OCI-LY7 (cell line): ENCODE data around the gene CITED2. TPM values are rescaled to one million over a fixed set of nuclear protein-coding genes. Genes with fewer than 3 reads are reported as not detected.

Source experiments
- BruUV-seq: library from RNA; stranded (reverse); fragments of 400-500 nt; replicated peaks from 2 replicates; lab custom pipeline; 2021; lab: Mats Ljungman, UMichigan
- CTCF ChIA-PET: fragments of 300-600 bp; sonication (Branson Sonifier 250); formaldehyde crosslinking; loops from one replicate; lab custom pipeline; 2022; ENCODE audit warnings: antibody characterized with exemption; ENCODE audit not compliant: unreplicated experiment; lab: Charles Lee
- POLR2A ChIA-PET: fragments of 300-600 bp; sonication (Branson Sonifier 250); formaldehyde crosslinking; loops from one replicate; lab custom pipeline; 2022; ENCODE audit warnings: antibody characterized with exemption; lab: Charles Lee
- DNase-seq: peaks from one replicate; pipeline ENCODE4 v3.0.0-alpha.2; 2015; ENCODE audit warnings: low spot score
- H2AFZ ChIP-seq: fragments of 200-600 bp; sonication (generic), shearing (Covaris generic); 2 replicates; pipeline ENCODE4 v1.6.1; 2014; ENCODE audit warnings: mild to moderate bottlenecking, antibody characterized with exemption, low read length, moderate library complexity
- H3K27ac ChIP-seq: fragments of 200-600 bp; sonication (generic); 2 replicates; pipeline ENCODE4 v1.5.1; 2014; ENCODE audit warnings: mixed run types, low read depth, mild to moderate bottlenecking, moderate library complexity, low read length, inconsistent platforms; ENCODE audit not compliant: poor library complexity, severe bottlenecking
- H3K36me3 ChIP-seq: fragments of 200-600 bp; sonication (generic); 2 replicates; pipeline ENCODE4 v1.6.1; 2014; ENCODE audit warnings: mild to moderate bottlenecking, antibody characterized with exemption, low read length, moderate library complexity, mixed read lengths; ENCODE audit not compliant: insufficient read depth
- H3K4me1 ChIP-seq: fragments of 200-600 bp; sonication (generic); 2 replicates; pipeline ENCODE4 v1.5.1; 2014; ENCODE audit warnings: mild to moderate bottlenecking, low read length; ENCODE audit not compliant: insufficient read depth, poor library complexity, severe bottlenecking
- H3K4me2 ChIP-seq: fragments of 200-600 bp; sonication (generic); 2 replicates; pipeline ENCODE4 v1.6.1; 2014; ENCODE audit warnings: mild to moderate bottlenecking, low read length
- H3K4me3 ChIP-seq: fragments of 200-600 bp; sonication (generic); 2 replicates; pipeline ENCODE4 v1.5.1; 2014; ENCODE audit warnings: mild to moderate bottlenecking, low read depth, low read length; ENCODE audit not compliant: poor library complexity, severe bottlenecking
- H3K79me2 ChIP-seq: fragments of 200-600 bp; sonication (generic); 2 replicates; pipeline ENCODE4 v1.6.1; 2016; ENCODE audit warnings: low read depth, mild to moderate bottlenecking, low read length, moderate library complexity, mixed read lengths; ENCODE audit not compliant: insufficient read depth
- H3K9me2 ChIP-seq: fragments of 200-600 bp; sonication (generic); 2 replicates; pipeline ENCODE4 v1.6.1; 2016; ENCODE audit warnings: mild to moderate bottlenecking, low read length, mixed read lengths; ENCODE audit not compliant: insufficient read depth
- H3K9me3 ChIP-seq: fragments of 200-600 bp; sonication (generic); 2 replicates; pipeline ENCODE4 v1.6.1; 2014; ENCODE audit warnings: mild to moderate bottlenecking, mixed run types, low read length, mixed read lengths
- H4K20me1 ChIP-seq: fragments of 200-600 bp; sonication (generic); 2 replicates; pipeline ENCODE4 v1.6.1; 2014; ENCODE audit warnings: mild to moderate bottlenecking, antibody characterized with exemption, low read length, moderate library complexity, mixed read lengths; ENCODE audit not compliant: insufficient read depth
- CTCF ChIP-seq: fragments of 200-600 bp; sonication (generic); conservative IDR thresholded peaks from 2 replicates; pipeline ENCODE4 v1.5.1; 2014; ENCODE audit warnings: mild to moderate bottlenecking, antibody characterized with exemption, low read length, moderate library complexity, mixed read lengths
- EZH2phosphoT487 ChIP-seq: fragments of 200-600 bp; sonication (generic); IDR thresholded peaks from 2 replicates; pipeline ENCODE4 v1.6.1; 2018; ENCODE audit warnings: low read depth, borderline replicate concordance, mild to moderate bottlenecking, mixed run types, antibody characterized with exemption, low read length, moderate library complexity, mixed read lengths
- intact Hi-C: fragments of 100-400 bp; cut with micrococcal nuclease; formaldehyde crosslinking; loops from one replicate; pipeline ENCODE4 v1.10.0; 2022; ENCODE audit not compliant: unreplicated experiment
- total RNA-seq, 2 experiments: library from RNA; depleted of rRNA in 1 of 2; stranded (reverse); fragments of >200 nt in 1 of 2; shearing (Covaris generic) in 1 of 2; gene quantifications; 2 replicates each; pipeline ENCODE4 v1.2.3, GENCODE V29; 2014 to 2022

CITED2 gene
- total RNA-seq, 2 experiments from 2014 or later = 35.0 to 40.1 TPM

GRCh38 chr6:139386404-139386803 lies 12.0 kb upstream of the CITED2 start:
- H3K9me3 ChIP-seq = no peaks in the 10 kb centered on the region
- no peak for TF ChIP-seq CTCF
- no peak for TF ChIP-seq EZH2phosphoT487
- no peak overlapping the region for H2AFZ ChIP-seq
- intact Hi-C loops = no loop called here
- no peaks in the 10 kb centered on the region for H4K20me1 ChIP-seq
- H3K79me2 ChIP-seq = no peaks in the 10 kb centered on the region
- H3K4me2 ChIP-seq = no peak overlapping the region
- H3K4me3 ChIP-seq = no peak overlapping the region
- BruUV-seq = no TSS peak
- ChIA-PET CTCF (no interaction called here), POLR2A (interaction anchor here (0.6 to 1.0 kb wide), 2 partner anchors 10 to 299 kb away, joined by 3 to 4 read pairs; no protein-coding TSS in a partner anchor)
- no peaks in the 10 kb centered on the region for H3K4me1 ChIP-seq
- no peaks in the 10 kb centered on the region for H3K36me3 ChIP-seq
- DNase-seq = no peak
- H3K27ac ChIP-seq = no peak overlapping the region
- H3K9me2 ChIP-seq = no peaks in the 10 kb centered on the region

DNA sequence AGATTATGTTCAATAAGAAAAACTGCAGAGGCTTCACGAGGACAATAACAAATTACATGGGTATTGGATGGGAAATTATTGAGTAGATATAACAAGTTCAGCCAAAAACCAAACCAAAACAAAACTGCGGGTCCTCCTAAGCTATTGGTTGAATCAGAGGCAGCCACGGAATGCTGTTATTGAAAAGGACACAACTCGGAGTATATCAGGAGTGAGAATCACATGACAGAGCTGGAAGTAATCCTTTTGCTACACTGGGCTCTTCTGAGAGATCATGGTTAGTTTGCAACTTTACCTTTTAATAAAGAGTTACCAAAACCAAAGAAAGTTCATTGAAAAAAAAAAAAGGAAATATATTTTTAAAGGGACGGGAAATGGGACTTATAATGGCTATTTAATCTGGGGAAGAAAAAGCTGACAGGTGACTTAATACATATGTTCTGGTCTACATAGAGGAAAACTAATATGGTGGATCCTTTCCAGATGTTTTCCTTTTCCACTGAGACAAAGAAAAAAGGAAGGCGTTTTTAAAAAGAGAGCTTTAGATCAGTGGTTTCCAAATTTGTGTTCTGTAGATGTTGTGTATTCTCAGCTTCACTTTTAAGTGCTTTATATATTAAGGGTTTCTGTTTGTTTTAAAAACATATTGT lies 6.9 kb upstream of the CITED2 start:
- H3K4me1 ChIP-seq = peaks cover 5% of the 10 kb centered on the region
- H3K79me2 ChIP-seq = no peaks in the 10 kb centered on the region
- H3K27ac ChIP-seq = no peak overlapping the region
- H2AFZ ChIP-seq = no peak overlapping the region
- CTCF ChIA-PET = no interaction called here
- no peaks in the 10 kb centered on the region for H3K9me3 ChIP-seq
- no TSS peak for BruUV-seq
- intact Hi-C loops = no loop called here
- H3K4me3 ChIP-seq = no peak overlapping the region
- POLR2A ChIA-PET = interaction anchor here (0.6 to 0.7 kb wide), 3 partner anchors 18 to 293 kb away, joined by 4 read pairs; no protein-coding TSS in a partner anchor
- no peak for TF ChIP-seq CTCF
- no peak for TF ChIP-seq EZH2phosphoT487
- no peak overlapping the region for H3K4me2 ChIP-seq
- H3K36me3 ChIP-seq = no peaks in the 10 kb centered on the region
- H3K9me2 ChIP-seq = no peaks in the 10 kb centered on the region
- no peak for DNase-seq
- H4K20me1 ChIP-seq = no peaks in the 10 kb centered on the region

DNA sequence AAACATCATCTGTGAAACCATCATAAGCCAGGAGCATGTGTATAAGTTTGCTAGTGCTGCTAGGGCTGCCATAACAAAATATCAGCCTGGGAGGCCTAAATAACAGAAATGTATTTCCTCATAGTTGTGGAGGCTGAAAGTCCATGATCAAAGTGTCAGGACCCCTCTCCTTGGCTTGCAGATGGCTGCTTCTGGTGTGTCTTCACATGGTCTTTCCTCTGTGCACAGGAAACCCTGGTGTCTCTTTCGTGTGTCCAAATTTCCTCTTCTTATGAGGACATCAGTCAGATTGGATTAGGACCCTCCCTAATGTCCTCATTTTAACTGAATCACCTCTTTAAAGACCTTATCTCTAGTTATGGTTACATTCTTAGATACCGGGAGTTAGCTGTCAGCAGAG lies 6.2 kb upstream of the CITED2 start:
- TF ChIP-seq CTCF (no peak), EZH2phosphoT487 (no peak)
- no peaks in the 10 kb centered on the region for H3K79me2 ChIP-seq
- ChIA-PET POLR2A (no interaction called here), CTCF (no interaction called here)
- no peaks in the 10 kb centered on the region for H3K9me2 ChIP-seq
- BruUV-seq = no TSS peak
- no peaks in the 10 kb centered on the region for H3K36me3 ChIP-seq
- no peaks in the 10 kb centered on the region for H4K20me1 ChIP-seq
- H3K4me3 ChIP-seq = no peak overlapping the region
- no peak overlapping the region for H3K27ac ChIP-seq
- DNase-seq = no peak
- no peaks in the 10 kb centered on the region for H3K9me3 ChIP-seq
- no peak overlapping the region for H3K4me2 ChIP-seq
- peaks cover 9% of the 10 kb centered on the region for H3K4me1 ChIP-seq
- intact Hi-C loops = no loop called here
- no peak overlapping the region for H2AFZ ChIP-seq
